HepG2 (cell line): ENCODE results near the gene MYOF. TPM values are rescaled to one million over a fixed set of nuclear protein-coding genes. Genes with fewer than 3 reads are reported as not detected.

ENCODE experiments used
- ATAC-seq: fragments of 200-7000 bp; cut with Tn5 transposase; 3 replicates; pipeline ENCODE4 v1.9.1; 2020; ENCODE audit warnings: mild to moderate bottlenecking, moderate library complexity
- BruUV-seq: library from RNA; stranded (reverse); fragments of 400-500 nt; replicated peaks from 2 replicates; lab custom pipeline; 2021; lab: Mats Ljungman, UMichigan
- CTCF ChIA-PET: fragments of 300-600 bp; formaldehyde crosslinking; extraction: SDS; loops from one replicate; lab custom pipeline; 2021; ENCODE audit warnings: low total read pairs, inconsistent platforms, low intra/inter-chr PET ratio; lab: Yijun Ruan, JAX
- POLR2A ChIA-PET: fragments of 350-600 bp; sonication (Branson Sonifier 250); formaldehyde crosslinking; loops from one replicate; lab custom pipeline; 2020; ENCODE audit warnings: antibody characterized with exemption, inconsistent platforms; lab: Yijun Ruan, JAX
- DNase-seq: peaks from one replicate; pipeline ENCODE4 v3.0.0-alpha.2; 2015; ENCODE audit warnings: low spot score
- FAIRE-seq: peaks from 3 replicates; lab custom pipeline; 2011; peaks lifted over from hg19 to GRCh38; lab: Jason Lieb, UNC
- H2AFZ ChIP-seq: one replicate; pipeline ENCODE4 v1.6.1; 2011; ENCODE audit warnings: low read length, inconsistent platforms
- H3K27ac ChIP-seq: fragments of 300-600 bp; 3 replicates; pipeline ENCODE4 v1.8.0; 2011; ENCODE audit warnings: mixed run types, mild to moderate bottlenecking, mixed read lengths, low read length, inconsistent platforms; ENCODE audit not compliant: insufficient read depth; ENCODE audit errors: extremely low read length
- H3K27me3 ChIP-seq, 2 experiments: fragments of 200-600 bp in 1 of 2; 2 replicates in 1 of 2; 3 replicates in 1 of 2; pipeline versions ENCODE4 v1.6.0 to v1.8.0; 2011; ENCODE audit warnings: low read length in 2 of 2, mild to moderate bottlenecking in 2 of 2, moderate library complexity in 2 of 2, inconsistent platforms in 1 of 2; ENCODE audit not compliant: insufficient read depth in 2 of 2, control insufficient read depth in 1 of 2
- H3K36me3 ChIP-seq, 2 experiments: fragments of 200-600 bp in 1 of 2; replicated peaks in 1 of 2; 2 replicates in 1 of 2; 3 replicates in 1 of 2; pipeline versions ENCODE4 v1.5.1 to v1.8.0; 2011; ENCODE audit warnings: low read length in 2 of 2, inconsistent platforms in 1 of 2; ENCODE audit not compliant: insufficient read depth in 2 of 2, control insufficient read depth in 1 of 2
- H3K4me1 ChIP-seq: 2 replicates; pipeline ENCODE4 v1.5.1; 2012; ENCODE audit warnings: low read length, inconsistent platforms; ENCODE audit not compliant: insufficient read depth
- H3K4me2 ChIP-seq: 2 replicates; pipeline ENCODE4 v1.6.0; 2011; ENCODE audit warnings: low read depth, low read length, inconsistent platforms
- H3K4me3 ChIP-seq, 3 experiments: fragments of 200-600 bp in 1 of 3; sonication (generic), shearing (Covaris generic) in 1 of 3; replicated peaks in 1 of 3; 2 replicates each; pipeline ENCODE4 v1.5.1; 2011 to 2016; ENCODE audit warnings: low read length in 3 of 3, inconsistent platforms in 2 of 3, low read depth in 2 of 3, mild to moderate bottlenecking in 2 of 3, control low read depth in 1 of 3, mixed read lengths in 1 of 3; ENCODE audit not compliant: insufficient read depth in 1 of 3
- H3K79me2 ChIP-seq: one replicate; pipeline ENCODE4 v1.6.1; 2011; ENCODE audit warnings: low read length, inconsistent platforms; ENCODE audit not compliant: insufficient read depth
- H3K9ac ChIP-seq: 2 replicates; pipeline ENCODE4 v1.6.0; 2011; ENCODE audit warnings: mild to moderate bottlenecking, low read depth, low read length, inconsistent platforms; ENCODE audit not compliant: insufficient read depth
- H3K9me3 ChIP-seq: 2 replicates; pipeline ENCODE4 v1.5.1; 2012; ENCODE audit warnings: mild to moderate bottlenecking, low read length
- H4K20me1 ChIP-seq: 2 replicates; pipeline ENCODE4 v1.6.0; 2011; ENCODE audit warnings: inconsistent platforms, mild to moderate bottlenecking, low read length, moderate library complexity; ENCODE audit not compliant: insufficient read depth
- NAIF1 ChIP-seq: sonication (generic); formaldehyde crosslinking; IDR thresholded peaks from 2 replicates; pipeline ENCODE4 v1.5.0; 2020; ENCODE audit warnings: mild to moderate bottlenecking, missing genetic modification reagents, borderline replicate concordance
- NONO ChIP-seq, 2 experiments: fragments of 450-650 bp in 1 of 2; sonication (generic) in 1 of 2; formaldehyde crosslinking in 1 of 2; IDR thresholded peaks in 1 of 2; conservative IDR thresholded peaks in 1 of 2; 2 replicates each; pipeline versions ENCODE4 v1.6.1 to v1.8.0; 2017 to 2022; ENCODE audit warnings: mild to moderate bottlenecking in 1 of 2, missing genetic modification reagents in 1 of 2, moderate library complexity in 1 of 2
- SMARCE1 ChIP-seq: fragments of 450-650 bp; IDR thresholded peaks from 2 replicates; pipeline ENCODE4 v1.6.1; 2017; ENCODE audit warnings: borderline replicate concordance
- SUZ12 ChIP-seq: fragments of 150-350 bp; IDR thresholded peaks from 2 replicates; pipeline ENCODE4 v1.6.1; 2014; ENCODE audit warnings: low read depth, low read length
- XRCC5 ChIP-seq: fragments of 200-400 bp; formaldehyde crosslinking; optimal IDR thresholded peaks from 2 replicates; pipeline ENCODE3; 2017; ENCODE audit warnings: mild to moderate bottlenecking, low read length
- ZFP41 ChIP-seq: sonication (generic); formaldehyde crosslinking; IDR thresholded peaks from 2 replicates; pipeline ENCODE4 v1.4.0; 2020; ENCODE audit warnings: mild to moderate bottlenecking, missing genetic modification reagents, borderline replicate concordance
- ZNF331 ChIP-seq: sonication (generic); formaldehyde crosslinking; IDR thresholded peaks from 2 replicates; pipeline ENCODE4 v1.4.0; 2020; ENCODE audit warnings: missing genetic modification reagents
- WGBS: methylation state at CpG from one replicate; pipeline ENCODE4 v1.1.6; 2017; ENCODE audit warnings: low lambda C conversion rate; 5-methylcytosine and 5-hydroxymethylcytosine counted together
- in situ Hi-C: cut with HindIII; loops from 2 replicates; pipeline ENCODE4 v1.10.0; 2017; ENCODE audit warnings: low pct_unique_long_range_greater_than_20kb; ENCODE audit not compliant: extremely low pct_ligation_motif_present
- intact Hi-C: fragments of 100-400 bp; cut with micrococcal nuclease; formaldehyde crosslinking; loops from one replicate; pipeline ENCODE4 v1.10.0; 2022; ENCODE audit not compliant: unreplicated experiment
- polyA plus RNA-seq, 8 experiments: library from polyadenylated mRNA; depleted of rRNA in 3 of 8; stranded (reverse) in 7 of 8; unstranded in 1 of 8; fragments of >200 nt; fragmentation: Illumina TruSeq in 4 of 8; extraction: Trizol in 4 of 8; gene quantifications; 2 replicates each; pipeline versions ENCODE4 v1.2.1 to v1.2.3, GENCODE V29; 2011 to 2016; ENCODE audit warnings: low read depth in 4 of 8, missing spikeins in 1 of 8, mixed read lengths in 1 of 8; ENCODE audit not compliant: insufficient read depth in 1 of 8
- total RNA-seq, 5 experiments: library from RNA; depleted of rRNA; stranded (reverse); fragments of >200 nt; fragmentation: Illumina TruSeq; extraction: Trizol; gene quantifications; 2 replicates each; pipeline ENCODE4 v1.2.3, GENCODE V29; 2016; ENCODE audit warnings: low read depth in 1 of 5
- TF ChIP-seq, protein P1 (sequence below): sonication (generic); formaldehyde crosslinking; IDR thresholded peaks from 2 replicates; pipeline ENCODE4 v1.4.0; 2020; ENCODE audit warnings: missing genetic modification reagents, borderline replicate concordance
- TF ChIP-seq, protein P2 (sequence below): sonication (generic); formaldehyde crosslinking; IDR thresholded peaks from 2 replicates; pipeline ENCODE4 v1.5.1; 2020; ENCODE audit warnings: mild to moderate bottlenecking, missing genetic modification reagents
- TF ChIP-seq, protein P3 (sequence below): sonication (generic); formaldehyde crosslinking; IDR thresholded peaks from 2 replicates; pipeline ENCODE4 v1.5.0; 2020; ENCODE audit warnings: mild to moderate bottlenecking, missing genetic modification reagents, moderate library complexity

The MYOF gene
- total and polyA plus RNA-seq, 2 of the 13 experiments (the other 11 are each of a cell fraction or from before 2014, with no cell fraction given) = 0.18 to 0.42 TPM

GRCh38 chr10:93475227-93475626, 6.9 kb downstream of the MYOF start (continued):
- TF ChIP-seq NAIF1 = no peak
- TF ChIP-seq SMARCE1 = no peak

- Histone ChIP-seq H3K36me3 (no peaks in the 10 kb centered on the region), H3K79me2 (no peaks in the 10 kb centered on the region), H3K4me3 (no peak overlapping the region), H3K27ac (no peak overlapping the region), H4K20me1 (no peaks in the 10 kb centered on the region), H3K4me2 (no peak overlapping the region), H3K9ac (no peak overlapping the region), H3K27me3 (no peaks in the 10 kb centered on the region), H3K9me3 (no peaks in the 10 kb centered on the region), H3K4me1 (no peaks in the 10 kb centered on the region), H2AFZ (no peak overlapping the region)
- POLR2A ChIA-PET = no interaction called here
- in situ Hi-C loops (no loop called here), intact Hi-C loops (no loop called here)
- no peak for ATAC-seq
- CTCF ChIA-PET = no interaction called here
- no peak for FAIRE-seq
- TF ChIP-seq ZNF331 (CRISPR knock-in tag) (no peak), NONO (IDR thresholded peaks at IDR 0.05) (no peak), NONO (CRISPR knock-in tag; conservative IDR thresholded peaks at IDR 0.05) (no peak), XRCC5 (no peak), SUZ12 (no peak), ZFP41 (no peak)
- TF ChIP-seq, protein P1, sequence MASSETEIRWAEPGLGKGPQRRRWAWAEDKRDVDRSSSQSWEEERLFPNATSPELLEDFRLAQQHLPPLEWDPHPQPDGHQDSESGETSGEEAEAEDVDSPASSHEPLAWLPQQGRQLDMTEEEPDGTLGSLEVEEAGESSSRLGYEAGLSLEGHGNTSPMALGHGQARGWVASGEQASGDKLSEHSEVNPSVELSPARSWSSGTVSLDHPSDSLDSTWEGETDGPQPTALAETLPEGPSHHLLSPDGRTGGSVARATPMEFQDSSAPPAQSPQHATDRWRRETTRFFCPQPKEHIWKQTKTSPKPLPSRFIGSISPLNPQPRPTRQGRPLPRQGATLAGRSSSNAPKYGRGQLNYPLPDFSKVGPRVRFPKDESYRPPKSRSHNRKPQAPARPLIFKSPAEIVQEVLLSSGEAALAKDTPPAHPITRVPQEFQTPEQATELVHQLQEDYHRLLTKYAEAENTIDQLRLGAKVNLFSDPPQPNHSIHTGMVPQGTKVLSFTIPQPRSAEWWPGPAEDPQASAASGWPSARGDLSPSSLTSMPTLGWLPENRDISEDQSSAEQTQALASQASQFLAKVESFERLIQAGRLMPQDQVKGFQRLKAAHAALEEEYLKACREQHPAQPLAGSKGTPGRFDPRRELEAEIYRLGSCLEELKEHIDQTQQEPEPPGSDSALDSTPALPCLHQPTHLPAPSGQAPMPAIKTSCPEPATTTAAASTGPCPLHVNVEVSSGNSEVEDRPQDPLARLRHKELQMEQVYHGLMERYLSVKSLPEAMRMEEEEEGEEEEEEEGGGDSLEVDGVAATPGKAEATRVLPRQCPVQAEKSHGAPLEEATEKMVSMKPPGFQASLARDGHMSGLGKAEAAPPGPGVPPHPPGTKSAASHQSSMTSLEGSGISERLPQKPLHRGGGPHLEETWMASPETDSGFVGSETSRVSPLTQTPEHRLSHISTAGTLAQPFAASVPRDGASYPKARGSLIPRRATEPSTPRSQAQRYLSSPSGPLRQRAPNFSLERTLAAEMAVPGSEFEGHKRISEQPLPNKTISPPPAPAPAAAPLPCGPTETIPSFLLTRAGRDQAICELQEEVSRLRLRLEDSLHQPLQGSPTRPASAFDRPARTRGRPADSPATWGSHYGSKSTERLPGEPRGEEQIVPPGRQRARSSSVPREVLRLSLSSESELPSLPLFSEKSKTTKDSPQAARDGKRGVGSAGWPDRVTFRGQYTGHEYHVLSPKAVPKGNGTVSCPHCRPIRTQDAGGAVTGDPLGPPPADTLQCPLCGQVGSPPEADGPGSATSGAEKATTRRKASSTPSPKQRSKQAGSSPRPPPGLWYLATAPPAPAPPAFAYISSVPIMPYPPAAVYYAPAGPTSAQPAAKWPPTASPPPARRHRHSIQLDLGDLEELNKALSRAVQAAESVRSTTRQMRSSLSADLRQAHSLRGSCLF = no peak
- TF ChIP-seq, protein P2, sequence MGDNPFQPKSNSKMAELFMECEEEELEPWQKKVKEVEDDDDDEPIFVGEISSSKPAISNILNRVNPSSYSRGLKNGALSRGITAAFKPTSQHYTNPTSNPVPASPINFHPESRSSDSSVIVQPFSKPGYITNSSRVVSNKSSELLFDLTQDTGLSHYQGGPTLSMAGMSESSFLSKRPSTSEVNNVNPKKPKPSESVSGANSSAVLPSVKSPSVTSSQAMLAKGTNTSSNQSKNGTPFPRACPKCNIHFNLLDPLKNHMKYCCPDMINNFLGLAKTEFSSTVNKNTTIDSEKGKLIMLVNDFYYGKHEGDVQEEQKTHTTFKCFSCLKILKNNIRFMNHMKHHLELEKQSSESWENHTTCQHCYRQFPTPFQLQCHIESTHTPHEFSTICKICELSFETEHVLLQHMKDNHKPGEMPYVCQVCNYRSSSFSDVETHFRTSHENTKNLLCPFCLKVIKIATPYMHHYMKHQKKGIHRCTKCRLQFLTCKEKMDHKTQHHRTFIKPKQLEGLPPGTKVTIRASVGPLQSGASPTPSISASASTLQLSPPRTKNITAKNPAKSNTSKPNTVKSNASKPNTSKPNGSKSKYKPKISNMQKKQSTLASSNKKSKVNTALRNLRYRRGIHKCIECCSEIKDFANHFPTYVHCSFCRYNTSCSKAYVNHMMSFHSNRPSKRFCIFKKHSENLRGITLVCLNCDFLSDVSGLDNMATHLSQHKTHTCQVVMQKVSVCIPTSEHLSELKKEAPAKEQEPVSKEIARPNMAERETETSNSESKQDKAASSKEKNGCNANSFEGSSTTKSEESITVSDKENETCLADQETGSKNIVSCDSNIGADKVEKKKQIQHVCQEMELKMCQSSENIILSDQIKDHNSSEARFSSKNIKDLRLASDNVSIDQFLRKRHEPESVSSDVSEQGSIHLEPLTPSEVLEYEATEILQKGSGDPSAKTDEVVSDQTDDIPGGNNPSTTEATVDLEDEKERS (CRISPR knock-in tag) = no peak
- TF ChIP-seq, protein P3, sequence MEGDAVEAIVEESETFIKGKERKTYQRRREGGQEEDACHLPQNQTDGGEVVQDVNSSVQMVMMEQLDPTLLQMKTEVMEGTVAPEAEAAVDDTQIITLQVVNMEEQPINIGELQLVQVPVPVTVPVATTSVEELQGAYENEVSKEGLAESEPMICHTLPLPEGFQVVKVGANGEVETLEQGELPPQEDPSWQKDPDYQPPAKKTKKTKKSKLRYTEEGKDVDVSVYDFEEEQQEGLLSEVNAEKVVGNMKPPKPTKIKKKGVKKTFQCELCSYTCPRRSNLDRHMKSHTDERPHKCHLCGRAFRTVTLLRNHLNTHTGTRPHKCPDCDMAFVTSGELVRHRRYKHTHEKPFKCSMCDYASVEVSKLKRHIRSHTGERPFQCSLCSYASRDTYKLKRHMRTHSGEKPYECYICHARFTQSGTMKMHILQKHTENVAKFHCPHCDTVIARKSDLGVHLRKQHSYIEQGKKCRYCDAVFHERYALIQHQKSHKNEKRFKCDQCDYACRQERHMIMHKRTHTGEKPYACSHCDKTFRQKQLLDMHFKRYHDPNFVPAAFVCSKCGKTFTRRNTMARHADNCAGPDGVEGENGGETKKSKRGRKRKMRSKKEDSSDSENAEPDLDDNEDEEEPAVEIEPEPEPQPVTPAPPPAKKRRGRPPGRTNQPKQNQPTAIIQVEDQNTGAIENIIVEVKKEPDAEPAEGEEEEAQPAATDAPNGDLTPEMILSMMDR (CRISPR knock-in tag) = no peak
- 45% methylated on average over 7 of the region's 7 CpGs for WGBS
- DNase-seq = no peak
- BruUV-seq = no TSS peak
Observed at GRCh38 chr10:93473804-93474472, 8.2 kb downstream of the MYOF start.
